ENCODE results near the gene LHFPL6. TPM values are rescaled to one million over a fixed set of nuclear protein-coding genes. Genes with fewer than 3 reads are reported as not detected.

Gene LHFPL6
- total RNA-seq, 2 donors from 2014 or later = 0.53 to 2.8 TPM

GRCh38 chr13:39462906-39463305, 140.1 kb downstream of the LHFPL6 start:
- 89 to 94% methylated on average over 1 to 4 of the region's 4 CpGs for WGBS, 2 experiments (ENCODE audit: insufficient coverage in 1 of 2, insufficient read length in 1 of 2)
- no peak overlapping the region for H3K4me3 ChIP-seq (ENCODE audit: low read length)
- H3K9me3 Mint-ChIP-seq = no peaks in the 10 kb centered on the region
- no peak for DNase-seq
- H3K27ac ChIP-seq (ENCODE audit: low read depth, low read length) = no peak overlapping the region
- H3K4me1 ChIP-seq (ENCODE audit: control insufficient read depth, insufficient read depth, low read length) = no peaks in the 10 kb centered on the region
- no peak overlapping the region for H3K4me3 Mint-ChIP-seq
- no peak overlapping the region for H3K27ac Mint-ChIP-seq
- no peak overlapping the region for H3K9ac ChIP-seq (ENCODE audit: extremely low read depth, low read length, poor library complexity, severe bottlenecking)
- H3K36me3 Mint-ChIP-seq (ENCODE audit: low read depth) = no peaks in the 10 kb centered on the region
- peaks cover 17% of the 10 kb centered on the region for H3K4me1 Mint-ChIP-seq
- H3K27me3 ChIP-seq (ENCODE audit: control insufficient read depth, insufficient read depth, low read length, poor library complexity, severe bottlenecking) = no peaks in the 10 kb centered on the region
- no peaks in the 10 kb centered on the region for H3K9me3 ChIP-seq (ENCODE audit: control insufficient read depth, low read length)
- peaks cover 4% of the 10 kb centered on the region for H3K27me3 Mint-ChIP-seq (ENCODE audit: insufficient read depth)
- no peak for TF ChIP-seq CTCF (conservative IDR thresholded peaks at IDR 0.05)
- H3K36me3 ChIP-seq (ENCODE audit: control insufficient read depth, insufficient read depth, low read length) = no peaks in the 10 kb centered on the region

GRCh38 chr13:39462428-39462827, 140.6 kb downstream of the LHFPL6 start:
- no peaks in the 10 kb centered on the region for H3K36me3 ChIP-seq (ENCODE audit: control insufficient read depth, insufficient read depth, low read length)
- 90 to 100% methylated on average over 2 of the region's 2 CpGs for WGBS, 2 experiments (ENCODE audit: insufficient coverage in 1 of 2, insufficient read length in 1 of 2)
- H3K27ac ChIP-seq (ENCODE audit: low read depth, low read length) = no peak overlapping the region
- H3K36me3 Mint-ChIP-seq (ENCODE audit: low read depth) = no peaks in the 10 kb centered on the region
- H3K9me3 ChIP-seq (ENCODE audit: control insufficient read depth, low read length) = peaks cover under 1% of the 10 kb centered on the region
- H3K4me3 Mint-ChIP-seq = no peak overlapping the region
- no peak overlapping the region for H3K9ac ChIP-seq (ENCODE audit: extremely low read depth, low read length, poor library complexity, severe bottlenecking)
- H3K4me1 Mint-ChIP-seq = peaks cover 17% of the 10 kb centered on the region
- no peak for DNase-seq
- H3K27ac Mint-ChIP-seq = no peak overlapping the region
- TF ChIP-seq CTCF (conservative IDR thresholded peaks at IDR 0.05) = no peak
- H3K27me3 ChIP-seq (ENCODE audit: control insufficient read depth, insufficient read depth, low read length, poor library complexity, severe bottlenecking) = no peaks in the 10 kb centered on the region
- H3K27me3 Mint-ChIP-seq (ENCODE audit: insufficient read depth) = peaks cover 4% of the 10 kb centered on the region
- no peaks in the 10 kb centered on the region for H3K4me1 ChIP-seq (ENCODE audit: control insufficient read depth, insufficient read depth, low read length)
- no peak overlapping the region for H3K4me3 ChIP-seq (ENCODE audit: low read length)
- H3K9me3 Mint-ChIP-seq = no peaks in the 10 kb centered on the region

GRCh38 chr13:39461685-39462266, 141.2 kb downstream of the LHFPL6 start:
- Mint-ChIP-seq H3K36me3 (ENCODE audit: low read depth) (no peaks in the 10 kb centered on the region), H3K4me3 (no peak overlapping the region), H3K27ac (no peak overlapping the region), H3K9me3 (no peaks in the 10 kb centered on the region), H3K27me3 (ENCODE audit: insufficient read depth) (peaks cover 4% of the 10 kb centered on the region), H3K4me1 (peaks cover 17% of the 10 kb centered on the region)
- no peaks in the 10 kb centered on the region for H3K27me3 ChIP-seq (ENCODE audit: control insufficient read depth, insufficient read depth, low read length, poor library complexity, severe bottlenecking)
- no peak overlapping the region for H3K4me3 ChIP-seq (ENCODE audit: low read length)
- 82 to 89% methylated on average over 1 of the region's 1 CpG for WGBS, 2 experiments (ENCODE audit: insufficient coverage in 1 of 2, insufficient read length in 1 of 2)
- no peak for TF ChIP-seq CTCF (conservative IDR thresholded peaks at IDR 0.05)
- peaks cover 6% of the 10 kb centered on the region for H3K9me3 ChIP-seq (ENCODE audit: control insufficient read depth, low read length)
- H3K27ac ChIP-seq (ENCODE audit: low read depth, low read length) = no peak overlapping the region
- H3K36me3 ChIP-seq (ENCODE audit: control insufficient read depth, insufficient read depth, low read length) = no peaks in the 10 kb centered on the region
- no peak for DNase-seq
- no peak overlapping the region for H3K9ac ChIP-seq (ENCODE audit: extremely low read depth, low read length, poor library complexity, severe bottlenecking)
- no peaks in the 10 kb centered on the region for H3K4me1 ChIP-seq (ENCODE audit: control insufficient read depth, insufficient read depth, low read length)
